K562 (cell line): ENCODE data around the gene ROMO1. TPM values are rescaled to one million over a fixed set of nuclear protein-coding genes. Genes with fewer than 3 reads are reported as not detected.

Experiments
- ATAC-seq: fragments of 200-7000 bp; cut with Tn5 transposase; 3 replicates; pipeline ENCODE4 v1.9.1; 2020; ENCODE audit warnings: moderate library complexity
- BruUV-seq: library from RNA; stranded (reverse); fragments of 400-500 nt; replicated peaks from 2 replicates; lab custom pipeline; 2021; lab: Mats Ljungman, UMichigan
- CTCF ChIA-PET: fragments of 300-600 bp; formaldehyde crosslinking; extraction: SDS; loops from one replicate; lab custom pipeline; 2021; ENCODE audit warnings: low intra/inter-chr PET ratio; lab: Yijun Ruan, JAX
- POLR2A ChIA-PET: fragments of 300-600, 350-650 bp; sonication (Branson Sonifier 250); formaldehyde crosslinking; extraction: SDS; loops from one replicate; lab custom pipeline; 2021; ENCODE audit warnings: antibody characterized with exemption, inconsistent platforms; lab: Yijun Ruan, JAX
- DNase-seq, 4 experiments: peaks; one replicate each; pipeline versions ENCODE4 v3.0.0 to v3.0.0-alpha.2; 2011 to 2018; ENCODE audit warnings: low spot score in 3 of 4, mixed read lengths in 3 of 4; ENCODE audit errors: extremely low read depth in 1 of 4
- FAIRE-seq: peaks from 2 replicates; lab custom pipeline; 2011; peaks lifted over from hg19 to GRCh38; lab: Jason Lieb, UNC
- H2AFZ ChIP-seq: 2 replicates; pipeline ENCODE4 v1.6.0; 2011; ENCODE audit warnings: low read depth, low read length, control low read depth, inconsistent platforms
- H3K27ac ChIP-seq: fragments of 200-600 bp; 3 replicates; pipeline ENCODE4 v1.8.0; 2011; ENCODE audit warnings: low read depth, mild to moderate bottlenecking, control low read depth, inconsistent platforms, low read length, moderate library complexity, mixed read lengths; ENCODE audit errors: extremely low read depth
- H3K27me3 ChIP-seq, 2 experiments: fragments of 300-600 bp in 1 of 2; 2 replicates in 1 of 2; 3 replicates in 1 of 2; pipeline versions ENCODE4 v1.6.0 to v1.8.0; 2011; ENCODE audit warnings: inconsistent platforms in 2 of 2, low read length in 2 of 2, mild to moderate bottlenecking in 1 of 2, mixed read lengths in 1 of 2, moderate library complexity in 1 of 2; ENCODE audit not compliant: control insufficient read depth in 2 of 2, insufficient read depth in 2 of 2
- H3K36me3 ChIP-seq: fragments of 300-600 bp; 3 replicates; pipeline ENCODE4 v1.8.0; 2011; ENCODE audit warnings: mild to moderate bottlenecking, low read length, inconsistent platforms; ENCODE audit not compliant: control insufficient read depth, insufficient read depth
- H3K4me1 ChIP-seq, 2 experiments: fragments of 200-600 bp in 1 of 2; replicated peaks in 1 of 2; 2 replicates in 1 of 2; 3 replicates in 1 of 2; pipeline versions ENCODE4 v1.5.1 to v1.8.0; 2011; ENCODE audit warnings: inconsistent platforms in 2 of 2, low read length in 2 of 2, mild to moderate bottlenecking in 1 of 2, mixed read lengths in 1 of 2, moderate library complexity in 1 of 2; ENCODE audit not compliant: control insufficient read depth in 2 of 2, insufficient read depth in 2 of 2
- H3K4me2 ChIP-seq: 2 replicates; pipeline ENCODE4 v1.6.1; 2011; ENCODE audit warnings: low read length, control low read depth, inconsistent platforms, mixed read lengths; ENCODE audit not compliant: insufficient read depth
- H3K4me3 ChIP-seq: fragments of 200-600 bp; sonication (generic), shearing (Covaris generic); 2 replicates; pipeline ENCODE4 v1.5.1; 2016; ENCODE audit warnings: control low read depth, inconsistent platforms
- H3K79me2 ChIP-seq: fragments of 200-600 bp; 3 replicates; pipeline ENCODE4 v1.8.0; 2011; ENCODE audit warnings: low read length, inconsistent platforms; ENCODE audit not compliant: control insufficient read depth, insufficient read depth
- H3K9ac ChIP-seq, 2 experiments: 2 replicates each; pipeline versions ENCODE4 v1.6.0 to v1.6.1; 2011; ENCODE audit warnings: low read depth in 2 of 2, low read length in 2 of 2, control low read depth in 1 of 2, inconsistent platforms in 1 of 2, mild to moderate bottlenecking in 1 of 2, mixed read lengths in 1 of 2; ENCODE audit not compliant: insufficient read depth in 1 of 2
- H3K9me1 ChIP-seq: one replicate; pipeline ENCODE4 v1.6.0; 2011; ENCODE audit warnings: inconsistent platforms, mild to moderate bottlenecking, low read length, moderate library complexity; ENCODE audit not compliant: control insufficient read depth, insufficient read depth
- H3K9me3 ChIP-seq: replicated peaks from 2 replicates; pipeline ENCODE4 v1.5.1; 2011; ENCODE audit warnings: low read depth, low read length, inconsistent platforms; ENCODE audit not compliant: control insufficient read depth, insufficient read depth
- H4K20me1 ChIP-seq: replicated peaks from 2 replicates; pipeline ENCODE4 v1.6.1; 2011; ENCODE audit warnings: low read length, inconsistent platforms, mixed read lengths; ENCODE audit not compliant: control insufficient read depth, insufficient read depth
- CEBPB ChIP-seq: fragments of 450-650 bp; IDR thresholded peaks from 2 replicates; pipeline ENCODE4 v1.6.1; 2016; ENCODE audit warnings: missing genetic modification characterization, missing compliant biosample characterization
- CTCF ChIP-seq, 3 experiments: IDR thresholded peaks in 2 of 3; conservative IDR thresholded peaks in 1 of 3; 2 replicates each; pipeline ENCODE4 v1.5.1; 2011 to 2012; ENCODE audit warnings: low read length in 3 of 3, mild to moderate bottlenecking in 3 of 3, control low read depth in 2 of 3, improper control_type of control experiment in 1 of 3, inconsistent platforms in 1 of 3, low read depth in 1 of 3, mixed read lengths in 1 of 3, moderate library complexity in 1 of 3; ENCODE audit not compliant: insufficient read depth in 2 of 3
- DMBX1 ChIP-seq: fragments of 250-450 bp; sonication (Bioruptor Pico); IDR thresholded peaks from 2 replicates; pipeline ENCODE4 v1.8.0; 2022; ENCODE audit warnings: inconsistent platforms, mild to moderate bottlenecking, moderate library complexity, borderline replicate concordance
- KAT7 ChIP-seq: sonication (generic); formaldehyde crosslinking; IDR thresholded peaks from 2 replicates; pipeline ENCODE4 v1.8.0; 2022; ENCODE audit warnings: missing genetic modification reagents, mild to moderate bottlenecking, borderline replicate concordance
- MEF2D ChIP-seq: conservative IDR thresholded peaks from 2 replicates; pipeline ENCODE4 v1.6.1; 2016; ENCODE audit warnings: low read depth, missing genetic modification characterization, missing compliant biosample characterization
- MLX ChIP-seq, 2 experiments: fragments of 450-650 bp in 1 of 2; sonication (generic) in 1 of 2; formaldehyde crosslinking; conservative IDR thresholded peaks; 2 replicates each; pipeline versions ENCODE4 v1.4.0 to v1.8.1; 2020 to 2022; ENCODE audit warnings: mild to moderate bottlenecking in 1 of 2, missing genetic modification reagents in 1 of 2
- MYNN ChIP-seq, 2 experiments: sonication (generic); formaldehyde crosslinking in 1 of 2; IDR thresholded peaks; 2 replicates each; pipeline versions ENCODE4 v1.5.0 to v1.6.1; 2016 to 2020; ENCODE audit warnings: antibody characterized with exemption in 1 of 2, missing genetic modification reagents in 1 of 2
- NCOR1 ChIP-seq: fragments of 450-650 bp; IDR thresholded peaks from 2 replicates; pipeline ENCODE4 v1.6.1; 2016; ENCODE audit warnings: mild to moderate bottlenecking, moderate library complexity
- NFYB ChIP-seq: IDR thresholded peaks from 2 replicates; pipeline ENCODE4 v1.6.1; 2011; ENCODE audit warnings: mild to moderate bottlenecking, moderate library complexity; ENCODE audit not compliant: insufficient read length; ENCODE audit errors: extremely low read depth
- NR0B1 ChIP-seq: fragments of 450-650 bp; IDR thresholded peaks from one replicate; pipeline ENCODE4 v1.6.1; 2018; ENCODE audit warnings: mild to moderate bottlenecking, moderate library complexity; ENCODE audit not compliant: partially characterized antibody
- PCBP1 ChIP-seq: fragments of 200-400 bp; formaldehyde crosslinking; IDR thresholded peaks from 2 replicates; pipeline ENCODE4 v1.6.1; 2018; ENCODE audit warnings: mild to moderate bottlenecking, low read depth, low read length; ENCODE audit not compliant: poor library complexity, severe bottlenecking
- RFX7 ChIP-seq: fragments of 250-450 bp; sonication (Bioruptor Pico); IDR thresholded peaks from 2 replicates; pipeline ENCODE4 v1.5.1; 2021; ENCODE audit warnings: mild to moderate bottlenecking
- RHOXF2B ChIP-seq: fragments of 250-450 bp; sonication (Bioruptor Pico); conservative IDR thresholded peaks from 2 replicates; pipeline ENCODE4 v1.5.1; 2021
- SPI1 ChIP-seq: IDR thresholded peaks from 2 replicates; pipeline ENCODE4 v1.6.1; 2011; ENCODE audit warnings: low read depth, low read length, control low read depth, borderline replicate concordance
- TARDBP ChIP-seq: fragments of 450-650 bp; IDR thresholded peaks from 2 replicates; pipeline ENCODE4 v1.6.1; 2016
- U2AF1 ChIP-seq: fragments of 200-400 bp; formaldehyde crosslinking; optimal IDR thresholded peaks from 2 replicates; pipeline ENCODE3; 2017; ENCODE audit warnings: mild to moderate bottlenecking, low read depth, low read length, moderate library complexity
- ZNF175 ChIP-seq: fragments of 200-800 bp; sonication (Bioruptor generic); IDR thresholded peaks from 2 replicates; pipeline ENCODE4 v1.6.1; 2016; ENCODE audit warnings: low read depth, mild to moderate bottlenecking, missing genetic modification characterization, missing compliant biosample characterization
- ZNF280B ChIP-seq: fragments of 250-450 bp; sonication (Bioruptor Pico); IDR thresholded peaks from 2 replicates; pipeline ENCODE4 v1.5.1; 2021; ENCODE audit warnings: mild to moderate bottlenecking
- WGBS: fragments of 100-300 bp; shearing (Covaris generic); methylation state at CpG from one replicate; pipeline ENCODE4 v1.1.6; 2016; ENCODE audit warnings: low coverage, mixed read lengths; ENCODE audit not compliant: insufficient coverage; ENCODE audit errors: missing lambda C conversion rate; 5-methylcytosine and 5-hydroxymethylcytosine counted together
- in situ Hi-C: fragments of 300-500 bp; cut with MboI; formaldehyde crosslinking; loops from 4 replicates; pipeline ENCODE4 v1.15.0; 2018; ENCODE audit warnings: inconsistent platforms, mixed read lengths
- intact Hi-C: fragments of 100-400 bp; cut with micrococcal nuclease; formaldehyde crosslinking; loops from 2 replicates; pipeline ENCODE4 v1.14.2; 2022
- polyA plus RNA-seq, 8 experiments: library from polyadenylated mRNA; depleted of rRNA in 4 of 8; stranded (reverse) in 5 of 8; unstranded in 3 of 8; fragments of >200 nt; fragmentation: Nextera tagmentation in 2 of 8; fragmentation: Illumina TruSeq in 1 of 8; extraction: Ambion mirVana in 2 of 8; extraction: Trizol in 1 of 8; gene quantifications; 2 replicates each; pipeline versions ENCODE4 v1.2.1 to v1.2.3, GENCODE V29; 2011 to 2014; ENCODE audit warnings: inconsistent platforms in 1 of 8, missing spikeins in 1 of 8
- total RNA-seq, 7 experiments: library from RNA; depleted of rRNA in 6 of 7; stranded (reverse); fragments of >200 nt in 6 of 7; fragmentation: Illumina TruSeq in 2 of 7; extraction: Trizol in 2 of 7; gene quantifications; 2 replicates each; pipeline versions ENCODE4 v1.2.1 to v1.2.3, GENCODE V29; 2011 to 2021; ENCODE audit warnings: low replicate concordance in 1 of 7

The ROMO1 gene
- total and polyA plus RNA-seq, 9 of the 15 experiments (the other 6 are each of a cell fraction or from before 2014, with no cell fraction given): 31.8 to 741 (median 226) TPM

GRCh38 chr20:35721219-35721618 is 22.0 kb downstream of the ROMO1 start:
- no peak overlapping the region for H3K9ac ChIP-seq
- H2AFZ ChIP-seq: no peak overlapping the region
- ATAC-seq: no peak
- no peak overlapping the region for H3K4me2 ChIP-seq
- peaks cover 79% of the 10 kb centered on the region for H3K79me2 ChIP-seq
- BruUV-seq: TSS peak; percentile 10
- POLR2A ChIA-PET: interaction anchor here (0.6 to 7.2 kb wide), 7 partner anchors 9 to 180 kb away, joined by 3 to 102 read pairs (median 4); partner anchors contain the start of genes NFS1, PHF20, RBM39 and ROMO1
- peaks cover 24% of the 10 kb centered on the region for H4K20me1 ChIP-seq
- intact Hi-C loops (no loop called here), in situ Hi-C loops (no loop called here)
- DNase-seq: no peak
- H3K4me3 ChIP-seq: no peak overlapping the region
- H3K27ac ChIP-seq: no peak overlapping the region
- H3K4me1 ChIP-seq: no peaks in the 10 kb centered on the region
- no peaks in the 10 kb centered on the region for H3K9me1 ChIP-seq
- CTCF ChIA-PET: no interaction called here
- peaks cover 98% of the 10 kb centered on the region for H3K36me3 ChIP-seq
- FAIRE-seq: no peak
- WGBS: 85% methylated on average over 3 of the region's 3 CpGs
- H3K27me3 ChIP-seq: no peaks in the 10 kb centered on the region
- H3K9me3 ChIP-seq: no peaks in the 10 kb centered on the region
- no peak for TF ChIP-seq MYNN (IDR thresholded peaks at IDR 0.05)
- no peak for TF ChIP-seq MYNN (CRISPR knock-in tag; IDR thresholded peaks at IDR 0.05)
- TF ChIP-seq SPI1: no peak
- TF ChIP-seq KAT7 (CRISPR knock-in tag): no peak
- TF ChIP-seq ZNF175 (CRISPR knock-in tag): no peak
- no peak for TF ChIP-seq U2AF1
- TF ChIP-seq RHOXF2B (CRISPR knock-in tag): no peak
- no peak for TF ChIP-seq DMBX1
- TF ChIP-seq RFX7 (CRISPR knock-in tag): no peak
- TF ChIP-seq MLX (CRISPR knock-in tag; conservative IDR thresholded peaks at IDR 0.05): no peak
- TF ChIP-seq NR0B1: no peak
- no peak for TF ChIP-seq PCBP1
- TF ChIP-seq CEBPB (tag): no peak
- no peak for TF ChIP-seq TARDBP
- TF ChIP-seq NCOR1: no peak
- no peak for TF ChIP-seq NFYB
- TF ChIP-seq MEF2D (tag): no peak
- TF ChIP-seq ZNF280B: no peak
- TF ChIP-seq CTCF (IDR thresholded peaks at IDR 0.05 in 2 of 3, conservative IDR thresholded peaks at IDR 0.05 in 1 of 3; ENCODE audit: insufficient read depth in 2 of 3, low read depth in 1 of 3, low read length in 3 of 3): no peak
